Spleen (tissue), 11 donors: ENCODE data around the gene OR56B4. TPM values are rescaled to one million over a fixed set of nuclear protein-coding genes. Genes with fewer than 3 reads are reported as not detected.
"Not testable (repeated sequence)": the region's sequence is repeated elsewhere in the genome, so short reads cannot be mapped to it uniquely, and the experiment has no call there.

Source experiments
- DNase-seq: peaks from one replicate; pipeline ENCODE4 v3.0.0-alpha.2; 2020
- H3K27ac ChIP-seq, 8 donors: fragments of 200-600 bp; sonication (generic) in 7 of 8; 1 replicate in 4 of 8; 2 replicates in 4 of 8; pipeline versions ENCODE4 v1.5.0 to v1.8.0; 2016 to 2021; ENCODE audit warnings: inconsistent platforms in 4 of 8, mild to moderate bottlenecking in 4 of 8, moderate library complexity in 1 of 8
- H3K27me3 ChIP-seq, 7 donors: fragments of 200-600 bp; sonication (generic) in 6 of 7; replicated peaks in 1 of 7; 1 replicate in 4 of 7; 2 replicates in 3 of 7; pipeline versions ENCODE4 v1.5.0 to v1.8.0; 2016 to 2021; ENCODE audit warnings: inconsistent platforms in 3 of 7, mild to moderate bottlenecking in 1 of 7
- H3K36me3 ChIP-seq, 6 donors: fragments of 200-600 bp; sonication (generic) in 5 of 6; 1 replicate in 4 of 6; 2 replicates in 2 of 6; pipeline versions ENCODE4 v1.5.0 to v1.8.0; 2016 to 2021; ENCODE audit warnings: inconsistent platforms in 2 of 6
- H3K4me1 ChIP-seq, 6 donors: fragments of 200-600 bp; sonication (generic) in 5 of 6; 1 replicate in 3 of 6; 2 replicates in 3 of 6; pipeline versions ENCODE4 v1.5.0 to v1.8.0; 2016 to 2021; ENCODE audit warnings: inconsistent platforms in 3 of 6
- H3K4me3 ChIP-seq, 8 donors: fragments of 200-600 bp; sonication (generic) in 7 of 8; 1 replicate in 4 of 8; 2 replicates in 4 of 8; pipeline versions ENCODE4 v1.5.0 to v1.8.0; 2016 to 2021; ENCODE audit warnings: inconsistent platforms in 4 of 8, mild to moderate bottlenecking in 4 of 8, moderate library complexity in 2 of 8
- H3K9me3 ChIP-seq, 8 donors: fragments of 200-600 bp; sonication (generic) in 7 of 8; 1 replicate in 4 of 8; 2 replicates in 4 of 8; pipeline versions ENCODE4 v1.5.0 to v1.8.0; 2016 to 2021; ENCODE audit warnings: inconsistent platforms in 4 of 8
- CTCF ChIP-seq, 11 experiments: fragments of 200-600 bp in 7 of 11; fragments of 450-650 bp in 4 of 11; sonication (generic) in 4 of 11; IDR thresholded peaks in 8 of 11; conservative IDR thresholded peaks in 3 of 11; 1 replicate in 7 of 11; 2 replicates in 4 of 11; pipeline versions ENCODE4 v1.4.0 to v1.8.0; 2016 to 2021; ENCODE audit warnings: antibody characterized with exemption in 11 of 11, inconsistent platforms in 4 of 11, mild to moderate bottlenecking in 1 of 11
- POLR2A ChIP-seq, 3 donors: fragments of 450-650 bp; IDR thresholded peaks; one replicate each; pipeline ENCODE4 v1.5.1; 2017; ENCODE audit warnings: antibody characterized with exemption in 3 of 3, mild to moderate bottlenecking in 1 of 3
- POLR2AphosphoS5 ChIP-seq, 3 donors: sonication (generic); formaldehyde crosslinking; IDR thresholded peaks; one replicate each; pipeline ENCODE4 v1.5.1; 2017; ENCODE audit warnings: antibody characterized with exemption in 3 of 3
- WGBS, 5 donors: extraction: QIAGEN DNeasy Blood & Tissue Kit in 3 of 5; methylation state at CpG; one replicate each; pipeline versions ENCODE4 v1.1.5 to v1.1.7; 2013 to 2018; 5-methylcytosine and 5-hydroxymethylcytosine counted together
- intact Hi-C: fragments of 100-400 bp; cut with DNase I; formaldehyde crosslinking; loops from one replicate; pipeline ENCODE4 v1.15.0; 2023; ENCODE audit warnings: low total_unique reads
- polyA plus RNA-seq, 3 donors: library from polyadenylated mRNA; stranded (reverse); fragments of 200-250 nt; gene quantifications; one replicate each; pipeline ENCODE4 v1.2.1, GENCODE V29; 2013
- total RNA-seq, 7 donors: library from RNA; depleted of rRNA in 3 of 7; stranded (reverse); fragments of >200 nt in 3 of 7; fragmentation: NEBNext Ultra II Directional in 4 of 7; extraction: Animal tissue kit (Norgen Biotek cat#: 25700) in 4 of 7; gene quantifications; one replicate each; pipeline versions ENCODE4 v1.1.0 to v1.2.1, GENCODE V29; 2016 to 2021
- donor health status: healthy with polysubstance abuse.
- donor health status: DM: no; HTN: no; CAD: no; lungs with moderate emphysema.
- donor health status: DM: no; HTN: no; CAD: no.
- donor health status: Bipolar disorder and iron deficiency.
- donor health status: healthy.
- donor health status: DM: no; HTN: no; CAD: no.
- donor health status: DM: yes; HTN: yes; CAD: no.

OR56B4 gene
- total and polyA plus RNA-seq, 10 donors: not detected

GRCh38 chr11:6127881-6128280 lies 20.4 kb downstream of the OR56B4 start:
- no peaks in the 10 kb centered on the region for H3K36me3 ChIP-seq
- H3K4me3 ChIP-seq: no peak overlapping the region
- WGBS, 5 donors: 39 to 59% (median 53%) methylated on average over 4 of the region's 4 CpGs
- peaks cover 0 to 21% (median 2%) of the 10 kb centered on the region in 6 donors for H3K4me1 ChIP-seq
- H3K27me3 ChIP-seq: no peaks in the 10 kb centered on the region
- no peak for DNase-seq
- no peaks in the 10 kb centered on the region for H3K9me3 ChIP-seq
- peak overlapping the region in 4 of 8 donors; percentile 82 to 87 (median 84) for H3K27ac ChIP-seq
- no peak for TF ChIP-seq POLR2AphosphoS5 (IDR thresholded peaks at IDR 0.05)
- TF ChIP-seq POLR2A (IDR thresholded peaks at IDR 0.05): no peak
- TF ChIP-seq CTCF (IDR thresholded peaks at IDR 0.05 in 8 of 11, conservative IDR thresholded peaks at IDR 0.05 in 3 of 11): no peak
- intact Hi-C loops: no loop called here

- intact Hi-C loops: no loop called here
- Histone ChIP-seq H3K9me3 (no peaks in the 10 kb centered on the region), H3K27me3 (no peaks in the 10 kb centered on the region), H3K4me3 (peak overlapping the region in 1 of 8 donors; percentile 16), H3K4me1 (peaks cover 0 to 20% (median 2%) of the 10 kb centered on the region in 6 donors), H3K36me3 (no peaks in the 10 kb centered on the region), H3K27ac (peak overlapping the region in 7 of 8 donors; percentile 11 to 87 (median 82))
- no peak for DNase-seq
- WGBS, 5 donors: 58 to 84% (median 80%) methylated on average over 1 of the region's 1 CpG
- TF ChIP-seq POLR2AphosphoS5 (IDR thresholded peaks at IDR 0.05) (no peak), POLR2A (IDR thresholded peaks at IDR 0.05) (no peak), CTCF (IDR thresholded peaks at IDR 0.05 in 8 of 11, conservative IDR thresholded peaks at IDR 0.05 in 3 of 11) (no peak)
Measured at GRCh38 chr11:6129011-6129410, 21.5 kb downstream of the OR56B4 start.

GRCh38 chr11:6129635-6130034 lies 22.2 kb downstream of the OR56B4 start:
- peak overlapping the region in 7 of 8 donors; percentile 11 to 87 (median 82) for H3K27ac ChIP-seq
- intact Hi-C loops: no loop called here

GRCh38 chr11:6132431-6132830 lies 24.9 kb downstream of the OR56B4 start:
- TF ChIP-seq POLR2AphosphoS5 (IDR thresholded peaks at IDR 0.05): no peak
- TF ChIP-seq CTCF (IDR thresholded peaks at IDR 0.05 in 8 of 11, conservative IDR thresholded peaks at IDR 0.05 in 3 of 11): no peak
- no peak for TF ChIP-seq POLR2A (IDR thresholded peaks at IDR 0.05)
- H3K27me3 ChIP-seq: no peaks in the 10 kb centered on the region
- no peak for DNase-seq
- intact Hi-C loops: no loop called here
- no peaks in the 10 kb centered on the region for H3K9me3 ChIP-seq
- no peak overlapping the region for H3K27ac ChIP-seq
- WGBS, 5 donors: 81 to 100% (median 87%) methylated on average over 1 of the region's 1 CpG
- H3K4me3 ChIP-seq: no peak overlapping the region
- H3K4me1 ChIP-seq: peaks cover 0 to 14% (median 2%) of the 10 kb centered on the region in 6 donors
- no peaks in the 10 kb centered on the region for H3K36me3 ChIP-seq

More at GRCh38 chr11:6129635-6130034, 22.2 kb downstream of the OR56B4 start:
- no peak for DNase-seq
- Histone ChIP-seq H3K9me3 (no peaks in the 10 kb centered on the region), H3K36me3 (no peaks in the 10 kb centered on the region), H3K27me3 (no peaks in the 10 kb centered on the region), H3K4me1 (peaks cover 0 to 14% (median 2%) of the 10 kb centered on the region in 6 donors), H3K4me3 (no peak overlapping the region)
- WGBS, 5 donors: 34 to 67% (median 39%) methylated on average over 1 of the region's 1 CpG
- TF ChIP-seq CTCF (IDR thresholded peaks at IDR 0.05 in 8 of 11, conservative IDR thresholded peaks at IDR 0.05 in 3 of 11) (no peak), POLR2A (IDR thresholded peaks at IDR 0.05) (no peak), POLR2AphosphoS5 (IDR thresholded peaks at IDR 0.05) (no peak)

- H3K27me3 ChIP-seq, H3K36me3 ChIP-seq, H3K27ac ChIP-seq, DNase-seq, H3K4me3 ChIP-seq, intact Hi-C loops, H3K9me3 ChIP-seq, H3K4me1 ChIP-seq: not testable (repeated sequence)
- 66 to 86% (median 74%) methylated on average over 2 of the region's 2 CpGs for WGBS, 5 donors
Measured at GRCh38 chr11:6135936-6136335, 28.5 kb downstream of the OR56B4 start.
